Spleen (tissue), 7 donors: Measurements from ENCODE around the gene TBC1D9.

ENCODE experiments used
- POLR2A ChIP-seq, 3 donors: fragments of 450-650 bp; IDR thresholded peaks; one replicate each; pipeline ENCODE4 v1.5.1; 2017; ENCODE audit warnings: antibody characterized with exemption in 3 of 3, mild to moderate bottlenecking in 1 of 3
- TF ChIP-seq, protein P1 (sequence below), 11 experiments: fragments of 200-600 bp in 7 of 11; fragments of 450-650 bp in 4 of 11; sonication (generic) in 4 of 11; IDR thresholded peaks in 8 of 11; conservative IDR thresholded peaks in 3 of 11; 1 replicate in 7 of 11; 2 replicates in 4 of 11; pipeline versions ENCODE4 v1.4.0 to v1.8.0; 2016 to 2021; ENCODE audit warnings: antibody characterized with exemption in 11 of 11, inconsistent platforms in 4 of 11, mild to moderate bottlenecking in 1 of 11
- donor health status: DM: no; HTN: no; CAD: no; lungs with moderate emphysema.
- donor health status: DM: no; HTN: no; CAD: no.
- donor health status: DM: no; HTN: no; CAD: no.

GRCh38 chr4:140748171-140748570, 8.0 kb downstream of the TBC1D9 start:
- TF ChIP-seq, protein P1, sequence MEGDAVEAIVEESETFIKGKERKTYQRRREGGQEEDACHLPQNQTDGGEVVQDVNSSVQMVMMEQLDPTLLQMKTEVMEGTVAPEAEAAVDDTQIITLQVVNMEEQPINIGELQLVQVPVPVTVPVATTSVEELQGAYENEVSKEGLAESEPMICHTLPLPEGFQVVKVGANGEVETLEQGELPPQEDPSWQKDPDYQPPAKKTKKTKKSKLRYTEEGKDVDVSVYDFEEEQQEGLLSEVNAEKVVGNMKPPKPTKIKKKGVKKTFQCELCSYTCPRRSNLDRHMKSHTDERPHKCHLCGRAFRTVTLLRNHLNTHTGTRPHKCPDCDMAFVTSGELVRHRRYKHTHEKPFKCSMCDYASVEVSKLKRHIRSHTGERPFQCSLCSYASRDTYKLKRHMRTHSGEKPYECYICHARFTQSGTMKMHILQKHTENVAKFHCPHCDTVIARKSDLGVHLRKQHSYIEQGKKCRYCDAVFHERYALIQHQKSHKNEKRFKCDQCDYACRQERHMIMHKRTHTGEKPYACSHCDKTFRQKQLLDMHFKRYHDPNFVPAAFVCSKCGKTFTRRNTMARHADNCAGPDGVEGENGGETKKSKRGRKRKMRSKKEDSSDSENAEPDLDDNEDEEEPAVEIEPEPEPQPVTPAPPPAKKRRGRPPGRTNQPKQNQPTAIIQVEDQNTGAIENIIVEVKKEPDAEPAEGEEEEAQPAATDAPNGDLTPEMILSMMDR (IDR thresholded peaks at IDR 0.05 in 8 of 11, conservative IDR thresholded peaks at IDR 0.05 in 3 of 11): no peak
- no peak for TF ChIP-seq POLR2A (IDR thresholded peaks at IDR 0.05)
